Retinal pigment epithelial cell (primary cell): ENCODE results near the gene WDR90.

ENCODE experiments used
- DNase-seq: peaks from one replicate; pipeline ENCODE4 v3.0.0-alpha.2; 2010; ENCODE audit warnings: low read depth
- H3K4me3 ChIP-seq: 2 replicates; pipeline ENCODE4 v1.5.1; 2011; ENCODE audit warnings: mild to moderate bottlenecking, low read length, control low read depth, moderate library complexity
- TF ChIP-seq, protein P1 (sequence below): conservative IDR thresholded peaks from 2 replicates; pipeline ENCODE4 v1.5.1; 2011; ENCODE audit warnings: low read depth, low read length, control low read depth, inconsistent platforms

WDR90 gene

GRCh38 chr16:657487-657886, 8.3 kb downstream of the WDR90 start:
- no peak overlapping the region for H3K4me3 ChIP-seq
- no peak for DNase-seq
- TF ChIP-seq, protein P1, sequence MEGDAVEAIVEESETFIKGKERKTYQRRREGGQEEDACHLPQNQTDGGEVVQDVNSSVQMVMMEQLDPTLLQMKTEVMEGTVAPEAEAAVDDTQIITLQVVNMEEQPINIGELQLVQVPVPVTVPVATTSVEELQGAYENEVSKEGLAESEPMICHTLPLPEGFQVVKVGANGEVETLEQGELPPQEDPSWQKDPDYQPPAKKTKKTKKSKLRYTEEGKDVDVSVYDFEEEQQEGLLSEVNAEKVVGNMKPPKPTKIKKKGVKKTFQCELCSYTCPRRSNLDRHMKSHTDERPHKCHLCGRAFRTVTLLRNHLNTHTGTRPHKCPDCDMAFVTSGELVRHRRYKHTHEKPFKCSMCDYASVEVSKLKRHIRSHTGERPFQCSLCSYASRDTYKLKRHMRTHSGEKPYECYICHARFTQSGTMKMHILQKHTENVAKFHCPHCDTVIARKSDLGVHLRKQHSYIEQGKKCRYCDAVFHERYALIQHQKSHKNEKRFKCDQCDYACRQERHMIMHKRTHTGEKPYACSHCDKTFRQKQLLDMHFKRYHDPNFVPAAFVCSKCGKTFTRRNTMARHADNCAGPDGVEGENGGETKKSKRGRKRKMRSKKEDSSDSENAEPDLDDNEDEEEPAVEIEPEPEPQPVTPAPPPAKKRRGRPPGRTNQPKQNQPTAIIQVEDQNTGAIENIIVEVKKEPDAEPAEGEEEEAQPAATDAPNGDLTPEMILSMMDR: no peak

DNA sequence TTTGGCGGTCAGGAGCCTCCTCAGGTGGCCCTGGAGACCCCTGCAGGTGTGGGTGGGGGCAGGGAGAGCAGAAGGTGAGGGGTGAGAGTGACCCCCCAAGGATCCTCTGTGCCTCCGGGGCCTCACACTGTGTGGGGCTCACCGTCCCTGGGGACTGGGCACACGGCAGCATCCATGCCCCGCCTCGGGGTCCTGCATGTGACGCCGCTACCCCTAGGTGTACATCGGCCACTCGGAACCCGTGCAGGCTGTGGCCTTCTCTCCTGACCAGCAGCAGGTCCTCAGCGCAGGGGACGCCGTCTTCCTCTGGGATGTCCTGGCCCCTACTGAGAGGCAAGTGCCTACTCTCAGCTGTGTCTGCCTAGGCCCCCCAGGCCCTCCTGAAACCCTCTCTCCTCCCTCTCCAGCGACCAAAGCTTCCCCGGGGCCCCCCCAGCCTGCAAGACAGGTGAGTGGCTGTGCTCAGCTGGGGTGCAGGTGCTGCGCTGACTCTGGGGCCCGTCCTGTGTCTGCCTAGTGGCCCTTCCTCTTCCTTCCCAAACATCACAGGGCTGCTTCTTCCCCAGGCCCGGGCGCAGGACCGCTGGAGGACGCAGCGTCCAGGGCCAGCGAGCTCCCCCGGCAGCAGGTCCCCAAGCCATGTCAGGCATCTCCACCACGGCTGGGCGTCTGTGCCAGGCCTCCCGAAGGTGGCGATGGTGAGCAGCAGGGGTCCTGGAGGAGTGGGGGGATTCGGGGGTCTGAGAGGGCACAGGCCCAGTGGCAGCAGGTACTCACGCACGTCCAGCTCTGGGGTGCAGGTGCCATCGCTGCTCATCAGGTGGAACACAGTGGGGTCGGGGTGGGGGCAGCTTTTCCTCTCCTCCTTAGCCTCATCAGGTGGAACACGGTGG, 9.8 kb downstream of the WDR90 start:
- no peak overlapping the region for H3K4me3 ChIP-seq
- no peak for DNase-seq
- TF ChIP-seq, protein P1: no peak

GRCh38 chr16:659618-660017, 10.5 kb downstream of the WDR90 start:
- no peak for DNase-seq
- H3K4me3 ChIP-seq: no peak overlapping the region
- TF ChIP-seq, protein P1: no peak

DNA sequence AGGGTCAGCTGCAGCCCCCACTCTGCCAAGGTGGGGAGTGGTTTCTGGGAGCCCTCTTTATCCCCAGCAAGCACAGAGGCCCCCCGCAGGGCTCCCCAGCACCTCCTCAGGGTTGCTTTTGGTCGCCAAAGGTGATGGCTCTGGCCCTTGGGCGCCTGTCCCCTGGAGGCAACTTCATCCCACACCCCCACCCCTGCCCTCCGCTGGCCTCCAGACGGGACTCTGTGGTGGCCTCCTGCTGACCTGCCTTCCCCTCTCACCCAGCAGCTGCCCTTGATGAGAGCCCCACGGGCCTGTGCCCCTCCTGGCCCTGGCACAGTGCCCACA, 10.9 kb downstream of the WDR90 start:
- TF ChIP-seq, protein P1: no peak
- DNase-seq: no peak
- no peak overlapping the region for H3K4me3 ChIP-seq

- TF ChIP-seq, protein P1: peak; percentile 65
- DNase-seq: no peak
- H3K4me3 ChIP-seq: no peak overlapping the region
Measured at GRCh38 chr16:660459-661183, 11.5 kb downstream of the WDR90 start.

GRCh38 chr16:661184-661821, 12.1 kb downstream of the WDR90 start:
- H3K4me3 ChIP-seq: no peak overlapping the region
- DNase-seq: no peak
- TF ChIP-seq, protein P1: no peak
